ENCODE results near the gene LYZL1. TPM values are rescaled to one million over a fixed set of nuclear protein-coding genes. Genes with fewer than 3 reads are reported as not detected.
"Not testable (repeated sequence)": the region's sequence is repeated elsewhere in the genome, so short reads cannot be mapped to it uniquely, and the experiment has no call there.

LYZL1 gene
- total RNA-seq, 2 experiments from 2014 or later: not detected

DNA sequence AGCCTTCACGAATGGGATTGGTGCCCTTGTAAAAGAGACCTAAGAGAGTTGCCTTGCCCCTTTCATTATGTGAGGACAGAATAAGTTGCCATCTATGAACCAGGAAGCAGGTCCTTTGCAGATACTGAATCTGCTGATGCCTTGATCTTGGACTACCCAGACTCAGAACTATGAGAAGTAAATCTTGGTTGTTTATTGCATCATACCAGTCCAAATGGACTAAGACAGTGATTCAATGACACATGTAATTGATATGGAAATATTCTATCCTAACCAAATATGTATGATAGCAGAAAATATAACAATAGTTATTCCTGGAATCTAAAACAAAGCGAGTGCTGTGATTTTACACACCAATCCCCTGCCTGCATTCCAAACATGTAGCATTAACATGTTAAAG is 17.0 kb upstream of the LYZL1 start:
- ChIA-PET POLR2A (no interaction called here), CTCF (no interaction called here)
- H3K27ac Mint-ChIP-seq: no peak overlapping the region
- H3K4me3 Mint-ChIP-seq: no peak overlapping the region
- H3K4me1 Mint-ChIP-seq: no peaks in the 10 kb centered on the region
- H3K27me3 Mint-ChIP-seq: peaks cover 1% of the 10 kb centered on the region
- no peaks in the 10 kb centered on the region for H3K9me3 Mint-ChIP-seq
- DNase-seq: no peak
- H3K36me3 Mint-ChIP-seq (ENCODE audit: low read depth): no peaks in the 10 kb centered on the region

DNA sequence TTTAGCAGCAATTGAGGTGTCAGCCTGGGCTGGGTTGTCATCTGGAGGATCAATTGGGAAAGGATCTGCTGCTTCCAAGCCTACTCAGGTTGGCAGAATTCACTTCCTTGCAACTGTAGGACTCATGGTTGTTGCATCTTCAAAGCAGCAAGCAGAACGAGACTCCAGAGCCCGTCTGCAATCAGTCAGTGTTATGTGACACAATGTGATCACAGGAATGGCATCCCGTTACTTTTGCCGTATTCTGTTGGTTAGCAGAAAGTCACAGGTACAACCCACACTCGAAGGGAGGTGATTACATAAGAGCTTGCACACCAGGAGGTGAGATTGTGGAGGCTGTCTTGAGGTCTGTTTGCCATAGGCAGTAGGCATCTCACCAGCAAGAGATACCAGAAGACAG is 15.4 kb upstream of the LYZL1 start:
- H3K4me1 Mint-ChIP-seq: no peaks in the 10 kb centered on the region
- no peak for DNase-seq
- no peaks in the 10 kb centered on the region for H3K36me3 Mint-ChIP-seq (ENCODE audit: low read depth)
- no peaks in the 10 kb centered on the region for H3K9me3 Mint-ChIP-seq
- H3K4me3 Mint-ChIP-seq: no peak overlapping the region
- peaks cover 1% of the 10 kb centered on the region for H3K27me3 Mint-ChIP-seq
- POLR2A ChIA-PET: no interaction called here
- H3K27ac Mint-ChIP-seq: no peak overlapping the region
- CTCF ChIA-PET: no interaction called here

DNA sequence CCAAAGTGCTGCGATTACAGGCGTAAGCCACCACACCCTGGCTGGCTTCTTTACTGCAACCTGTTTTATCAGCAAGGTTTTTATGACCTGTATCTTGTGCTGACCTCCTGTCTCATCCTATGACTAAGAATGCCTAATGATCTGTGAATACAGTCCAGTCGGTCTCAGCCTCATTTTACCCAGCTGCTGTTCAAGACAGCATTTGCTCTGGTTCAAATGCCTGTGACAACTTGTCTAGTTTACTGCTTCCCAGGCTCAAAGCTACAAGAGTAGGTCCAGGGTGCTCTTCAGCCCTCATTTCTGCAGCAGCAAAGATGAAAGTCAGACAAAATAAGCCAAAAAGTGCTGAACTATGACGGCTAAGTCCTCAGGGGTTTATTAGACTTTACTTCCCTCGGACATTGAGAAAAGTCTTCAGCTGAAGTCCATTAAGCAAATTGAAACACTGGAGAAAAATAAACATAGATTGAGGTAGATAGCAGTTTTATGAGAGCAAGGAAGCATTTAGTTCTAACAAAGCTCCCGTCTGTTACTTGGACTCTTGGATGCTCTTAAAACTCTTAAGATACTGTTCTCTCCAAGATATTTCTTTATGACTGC is 12.5 kb upstream of the LYZL1 start:
- H3K27ac Mint-ChIP-seq: no peak overlapping the region
- no peak overlapping the region for H3K4me3 Mint-ChIP-seq
- POLR2A ChIA-PET: no interaction called here
- peaks cover 3% of the 10 kb centered on the region for H3K27me3 Mint-ChIP-seq
- H3K36me3 Mint-ChIP-seq (ENCODE audit: low read depth): no peaks in the 10 kb centered on the region
- CTCF ChIA-PET: no interaction called here
- no peaks in the 10 kb centered on the region for H3K4me1 Mint-ChIP-seq
- no peaks in the 10 kb centered on the region for H3K9me3 Mint-ChIP-seq
- DNase-seq: no peak

DNA sequence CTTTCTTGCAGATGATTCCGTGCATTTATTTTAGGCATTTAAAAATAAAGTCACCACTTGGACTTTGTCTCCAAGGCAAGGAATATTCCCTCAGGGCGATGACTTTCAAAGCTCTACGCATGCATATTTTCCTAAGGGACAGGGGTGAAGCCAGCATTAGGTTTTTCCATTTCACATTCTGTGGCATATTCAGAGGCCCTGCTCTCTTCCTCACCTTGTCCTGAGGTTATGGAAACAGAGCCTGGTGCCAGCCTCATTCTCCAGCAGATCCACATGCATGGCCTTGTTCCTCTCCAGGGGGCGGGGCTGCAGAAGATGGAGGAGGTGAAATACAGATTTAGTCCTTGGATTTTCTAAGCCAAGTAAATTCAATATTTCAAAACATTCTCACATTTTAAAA is 11.6 kb upstream of the LYZL1 start:
- POLR2A ChIA-PET: no interaction called here

DNA sequence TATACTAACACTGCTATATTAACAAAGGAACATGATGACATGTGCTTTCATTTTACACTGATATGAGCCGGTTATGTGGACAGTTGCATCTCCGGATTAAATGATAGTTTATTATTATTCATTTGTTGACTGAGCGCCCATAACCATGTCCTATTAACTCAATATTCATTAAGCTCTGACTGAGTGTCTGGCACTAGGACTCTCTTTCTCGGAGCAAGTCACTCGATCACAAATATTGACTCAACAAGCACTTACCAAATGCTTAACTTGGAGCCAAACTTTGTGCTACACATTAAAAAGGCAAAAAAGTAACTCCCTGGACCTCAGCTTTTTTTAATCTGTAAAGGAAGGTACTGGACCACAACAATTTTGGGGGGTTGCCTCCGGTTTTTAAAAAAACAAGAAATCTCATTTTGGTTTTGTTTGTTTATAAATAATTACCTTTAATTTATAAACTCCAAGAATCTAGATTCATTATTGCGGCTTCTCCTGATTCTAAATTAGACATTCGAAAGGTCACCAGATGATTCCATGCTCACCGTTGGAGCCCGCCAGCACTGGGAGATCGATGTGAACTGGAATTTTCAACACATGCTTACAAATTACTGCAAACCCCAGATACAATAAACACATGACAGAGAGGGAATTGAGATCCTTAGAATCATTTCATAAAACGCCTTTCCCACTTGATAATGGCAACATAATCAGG is 8.9 kb upstream of the LYZL1 start:
- ChIA-PET CTCF (no interaction called here), POLR2A (no interaction called here)
- Mint-ChIP-seq H3K4me1 (no peaks in the 10 kb centered on the region), H3K4me3 (no peak overlapping the region), H3K27me3 (peaks cover 5% of the 10 kb centered on the region), H3K27ac (no peak overlapping the region), H3K36me3 (ENCODE audit: low read depth) (no peaks in the 10 kb centered on the region), H3K9me3 (no peaks in the 10 kb centered on the region)
- no peak for DNase-seq

More for the DNA sequence above, 11.6 kb upstream of the LYZL1 start:
- Mint-ChIP-seq H3K36me3 (ENCODE audit: low read depth) (no peaks in the 10 kb centered on the region), H3K27ac (no peak overlapping the region), H3K4me1 (no peaks in the 10 kb centered on the region), H3K27me3 (peaks cover 3% of the 10 kb centered on the region), H3K4me3 (no peak overlapping the region), H3K9me3 (no peaks in the 10 kb centered on the region)
- no peak for DNase-seq
- CTCF ChIA-PET: no interaction called here

DNA sequence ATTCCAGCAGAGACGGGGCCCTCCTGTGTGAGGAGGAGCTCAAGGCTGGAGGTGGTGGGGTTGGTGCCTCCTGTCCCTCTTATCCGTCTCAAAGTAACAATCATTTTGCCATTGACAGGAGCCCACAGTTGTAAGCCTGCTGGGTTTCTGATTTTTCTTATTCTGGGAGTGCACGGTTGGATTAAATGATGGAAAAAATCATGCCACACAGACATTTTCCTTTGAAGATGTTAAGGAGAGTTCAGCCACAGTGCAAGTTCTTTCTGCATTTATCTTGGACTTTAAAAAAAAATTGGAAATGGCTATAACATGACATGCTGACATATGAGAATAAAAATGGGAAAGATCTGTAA is 8.4 kb upstream of the LYZL1 start:
- ChIA-PET CTCF (no interaction called here), POLR2A (no interaction called here)
- Mint-ChIP-seq H3K4me1 (no peaks in the 10 kb centered on the region), H3K27me3 (peaks cover 5% of the 10 kb centered on the region), H3K9me3 (no peaks in the 10 kb centered on the region), H3K36me3 (ENCODE audit: low read depth) (no peaks in the 10 kb centered on the region), H3K4me3 (no peak overlapping the region), H3K27ac (no peak overlapping the region)
- DNase-seq: no peak

DNA sequence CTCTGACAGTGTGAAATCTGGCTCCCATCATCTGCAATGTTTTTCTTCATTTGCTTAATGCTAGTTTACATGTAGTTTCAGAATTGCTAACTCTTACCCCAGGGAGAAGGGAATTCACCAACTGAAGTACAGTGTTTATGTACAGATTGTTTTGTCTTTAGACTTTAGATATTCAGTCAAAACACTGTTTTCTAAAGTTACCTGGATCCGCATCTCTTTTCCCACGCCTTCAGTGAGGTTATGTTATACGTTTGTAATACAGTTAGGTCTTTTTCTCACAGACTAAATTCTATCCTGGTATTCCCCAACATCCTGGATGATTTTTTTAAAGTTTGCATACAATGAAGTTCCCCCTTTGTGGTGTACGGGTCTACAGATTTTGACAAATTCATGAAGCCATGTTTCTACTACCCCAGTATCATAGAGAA is 3.2 kb upstream of the LYZL1 start:
- POLR2A ChIA-PET: no interaction called here
- peaks cover 13% of the 10 kb centered on the region for H3K27me3 Mint-ChIP-seq

DNA sequence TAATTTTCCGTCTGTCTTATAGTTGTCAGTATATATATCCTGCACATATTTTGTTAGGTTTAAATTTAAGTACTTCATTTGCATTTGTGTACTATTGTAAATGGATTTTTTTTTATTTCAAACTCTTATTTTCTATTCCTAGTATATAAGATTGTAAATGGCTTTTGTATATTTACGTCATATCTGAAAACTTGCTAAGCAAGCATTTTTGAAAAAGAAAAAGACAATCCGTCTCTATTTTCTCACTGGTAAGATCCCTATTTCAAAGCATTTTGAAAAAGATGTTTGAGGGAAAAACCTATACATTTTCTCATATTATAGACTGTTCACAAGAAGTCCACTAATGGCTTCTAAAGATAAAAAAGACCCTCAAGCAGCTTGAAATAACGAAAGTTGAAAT is 1.2 kb upstream of the LYZL1 start:
- no peak for DNase-seq
- H3K4me3 Mint-ChIP-seq: no peak overlapping the region
- ChIA-PET CTCF (no interaction called here), POLR2A (no interaction called here)
- no peak overlapping the region for H3K27ac Mint-ChIP-seq
- no peaks in the 10 kb centered on the region for H3K36me3 Mint-ChIP-seq (ENCODE audit: low read depth)
- H3K9me3 Mint-ChIP-seq: no peaks in the 10 kb centered on the region
- H3K27me3 Mint-ChIP-seq: peaks cover 13% of the 10 kb centered on the region
- H3K4me1 Mint-ChIP-seq: no peaks in the 10 kb centered on the region

More for the DNA sequence above, 3.2 kb upstream of the LYZL1 start:
- Mint-ChIP-seq H3K36me3 (ENCODE audit: low read depth) (no peaks in the 10 kb centered on the region), H3K27ac (no peak overlapping the region), H3K9me3 (no peaks in the 10 kb centered on the region), H3K4me3 (no peak overlapping the region), H3K4me1 (no peaks in the 10 kb centered on the region)
- DNase-seq: no peak
- CTCF ChIA-PET: no interaction called here

DNA sequence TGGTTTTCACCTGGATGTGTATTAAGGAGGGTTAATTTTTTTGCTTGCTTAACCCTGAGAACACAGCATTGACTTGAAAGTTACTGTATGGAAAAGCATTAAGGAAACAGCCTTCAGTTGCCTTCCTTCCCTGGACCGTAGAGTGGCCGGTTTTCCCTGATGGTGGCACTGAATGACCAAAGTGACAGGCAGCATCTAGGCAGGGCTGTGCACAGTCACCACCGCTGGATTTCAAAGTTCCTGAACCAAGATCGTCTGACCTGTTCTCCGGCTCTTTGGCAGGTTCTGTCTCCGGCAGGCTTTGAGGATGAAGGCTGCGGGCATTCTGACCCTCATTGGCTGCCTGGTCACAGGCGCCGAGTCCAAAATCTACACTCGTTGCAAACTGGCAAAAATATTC is 2.7 kb downstream of the LYZL1 start:
- H3K27ac Mint-ChIP-seq; POLR2A ChIA-PET; DNase-seq; H3K4me3 Mint-ChIP-seq; CTCF ChIA-PET; H3K9me3 Mint-ChIP-seq; H3K4me1 Mint-ChIP-seq; H3K27me3 Mint-ChIP-seq; H3K36me3 Mint-ChIP-seq (ENCODE audit: low read depth): not testable (repeated sequence)

DNA sequence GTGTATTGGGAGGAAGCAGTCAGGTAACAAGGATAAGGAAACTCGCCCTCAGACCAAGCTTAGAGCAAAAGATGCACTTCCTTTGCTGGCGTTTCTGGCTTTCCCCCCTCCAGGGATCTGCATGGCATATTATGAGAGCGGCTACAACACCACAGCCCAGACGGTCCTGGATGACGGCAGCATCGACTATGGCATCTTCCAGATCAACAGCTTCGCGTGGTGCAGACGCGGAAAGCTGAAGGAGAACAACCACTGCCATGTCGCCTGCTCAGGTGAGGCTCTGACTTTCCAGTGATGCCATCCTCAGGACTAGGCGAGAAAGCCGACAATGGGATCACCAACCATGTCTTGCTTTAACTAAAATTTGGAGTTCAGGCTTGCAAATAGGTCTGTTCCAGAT is 3.5 kb downstream of the LYZL1 start:
- CTCF ChIA-PET, H3K9me3 Mint-ChIP-seq, H3K27me3 Mint-ChIP-seq: not testable (repeated sequence)

DNA sequence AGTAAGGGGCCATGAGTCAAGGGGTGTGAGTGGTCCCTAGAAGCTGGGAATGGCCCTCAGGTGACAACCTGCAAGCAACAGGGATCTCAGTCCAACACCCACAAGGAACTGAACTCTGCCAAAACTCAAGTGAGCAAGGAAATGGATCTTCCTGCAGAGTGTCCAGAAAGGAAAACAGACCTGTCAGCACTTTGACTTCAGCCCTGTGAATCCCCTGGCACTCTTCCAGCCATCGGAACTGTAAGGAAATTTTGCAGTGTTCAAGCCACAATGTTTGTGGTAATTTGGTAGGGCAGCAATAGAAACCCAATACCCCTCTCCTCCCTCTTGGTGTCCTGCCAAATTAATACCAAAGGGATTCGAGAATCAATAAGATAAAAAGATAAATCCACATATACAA is 6.9 kb downstream of the LYZL1 start:
- ChIA-PET CTCF (no interaction called here), POLR2A (no interaction called here)

More for the DNA sequence above, 3.5 kb downstream of the LYZL1 start:
- POLR2A ChIA-PET; H3K4me1 Mint-ChIP-seq; DNase-seq; H3K4me3 Mint-ChIP-seq; H3K27ac Mint-ChIP-seq; H3K36me3 Mint-ChIP-seq (ENCODE audit: low read depth): not testable (repeated sequence)

DNA sequence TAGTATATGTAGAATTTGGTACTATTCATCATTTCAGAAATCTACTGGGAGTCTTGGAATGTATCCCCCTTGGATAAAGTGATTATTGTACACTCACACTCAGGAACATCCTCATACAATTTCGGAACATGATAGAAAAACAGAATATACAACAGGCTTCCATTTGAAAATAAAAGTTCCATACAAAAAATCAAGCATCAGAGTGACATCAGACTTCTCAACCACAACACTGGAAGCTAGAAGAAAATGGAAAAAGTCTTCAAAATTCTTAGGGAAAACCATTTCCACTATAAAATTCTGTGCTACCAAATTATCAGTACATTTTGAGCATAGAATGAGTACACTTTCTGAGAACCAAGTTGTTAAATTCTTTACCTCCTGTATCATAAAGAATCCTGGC is 8.8 kb downstream of the LYZL1 start:
- ChIA-PET POLR2A (no interaction called here), CTCF (no interaction called here)

More for the DNA sequence above, 6.9 kb downstream of the LYZL1 start:
- Mint-ChIP-seq H3K4me3 (no peak overlapping the region), H3K4me1 (no peaks in the 10 kb centered on the region), H3K27ac (no peak overlapping the region), H3K36me3 (ENCODE audit: low read depth) (no peaks in the 10 kb centered on the region), H3K9me3 (no peaks in the 10 kb centered on the region), H3K27me3 (peaks cover 4% of the 10 kb centered on the region)
- DNase-seq: no peak

DNA sequence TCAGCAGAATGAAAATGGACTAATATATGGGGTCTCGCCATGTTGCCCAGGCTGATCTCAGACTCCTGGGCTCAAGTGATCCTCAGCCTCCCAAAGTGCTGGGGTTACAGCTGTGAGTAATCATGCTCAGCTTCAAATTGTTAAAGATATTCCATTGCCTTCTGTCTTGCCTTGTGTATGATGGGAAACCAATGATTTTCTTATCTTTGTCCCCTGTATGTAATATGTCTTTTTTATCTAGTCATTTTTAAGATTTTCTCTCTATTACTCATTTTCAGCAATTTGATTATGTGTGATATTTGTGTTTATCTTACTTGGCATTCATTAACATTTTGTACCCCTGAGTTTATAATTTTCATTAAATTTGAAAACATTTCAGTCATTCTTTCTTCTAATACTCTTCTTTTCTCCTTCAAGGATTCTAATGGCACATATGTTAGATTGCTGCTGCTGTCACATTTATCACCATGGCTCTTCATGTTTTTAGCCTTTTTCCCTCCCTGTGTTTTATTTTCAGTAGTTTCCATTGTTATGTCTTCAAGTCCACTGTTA is 12.6 kb downstream of the LYZL1 start:
- Mint-ChIP-seq H3K27me3 (peaks cover 10% of the 10 kb centered on the region), H3K4me3 (no peak overlapping the region), H3K27ac (no peak overlapping the region), H3K9me3 (peaks cover 4% of the 10 kb centered on the region), H3K36me3 (ENCODE audit: low read depth) (no peaks in the 10 kb centered on the region), H3K4me1 (no peaks in the 10 kb centered on the region)
- ChIA-PET CTCF (interaction anchor here (2.4 kb wide), 1 partner anchor 638 kb away, joined by 6 read pairs; no protein-coding TSS in a partner anchor), POLR2A (no interaction called here)
- DNase-seq: no peak

More for the DNA sequence above, 8.8 kb downstream of the LYZL1 start:
- Mint-ChIP-seq H3K4me3 (no peak overlapping the region), H3K9me3 (peaks cover 4% of the 10 kb centered on the region), H3K36me3 (ENCODE audit: low read depth) (no peaks in the 10 kb centered on the region), H3K27me3 (peaks cover 11% of the 10 kb centered on the region), H3K4me1 (no peaks in the 10 kb centered on the region), H3K27ac (no peak overlapping the region)
- DNase-seq: no peak

DNA sequence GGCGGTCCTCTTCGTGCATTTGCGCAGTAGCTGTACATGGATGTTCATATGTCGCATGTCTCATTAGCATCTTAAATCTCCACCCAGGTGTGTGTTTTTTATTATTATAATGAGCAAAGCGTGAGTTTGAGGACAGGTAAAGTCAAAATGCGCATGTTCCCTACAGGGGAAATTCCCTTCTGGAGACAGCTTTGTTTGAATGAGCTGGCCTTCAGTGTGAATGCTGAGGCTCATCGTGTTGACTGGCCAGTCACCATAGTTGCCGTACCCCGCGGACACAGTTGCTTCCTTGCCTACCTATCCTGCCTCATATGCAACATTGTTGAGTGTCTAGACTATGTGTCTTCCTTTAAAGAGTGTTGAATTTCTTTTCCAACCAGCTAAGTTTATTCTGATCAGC is 13.6 kb downstream of the LYZL1 start:
- Mint-ChIP-seq H3K27me3 (peaks cover 10% of the 10 kb centered on the region), H3K4me1 (no peaks in the 10 kb centered on the region), H3K4me3 (no peak overlapping the region), H3K36me3 (ENCODE audit: low read depth) (no peaks in the 10 kb centered on the region), H3K9me3 (peaks cover 4% of the 10 kb centered on the region), H3K27ac (no peak overlapping the region)
- DNase-seq: no peak
- POLR2A ChIA-PET: no interaction called here
- CTCF ChIA-PET: interaction anchor here (2.4 kb wide), 1 partner anchor 639 kb away, joined by 6 read pairs; no protein-coding TSS in a partner anchor
